ENCODE data around the gene GDA.

GDA gene
- 0 reads per million in 3 experiments for total RNA-seq

GRCh38 chr9:72149231-72149975 is at the start of gene GDA:
Gene GDA, plus strand, starts transcription at chr9:72149440. Its CDS starts 120 bp downstream, at chr9:72149560.
- DNase-seq = no peak

GRCh38 chr9:72102520-72102919 is 46.7 kb upstream of the GDA start:
- DNase-seq = no peak

- no peak for DNase-seq
Measured at GRCh38 chr9:72113056-72113455, 36.2 kb upstream of the GDA start.

GRCh38 chr9:72119853-72120252 is 29.4 kb upstream of the GDA start:
- no peak for DNase-seq

GRCh38 chr9:72124947-72125346 is 24.3 kb upstream of the GDA start:
- DNase-seq = no peak

- DNase-seq = no peak
Measured at GRCh38 chr9:72127753-72128152, 21.5 kb upstream of the GDA start.

- DNase-seq = no peak
Measured at GRCh38 chr9:72128526-72128925, 20.7 kb upstream of the GDA start.

- no peak for DNase-seq
Measured at GRCh38 chr9:72129271-72130156, 19.7 kb upstream of the GDA start.

- no peak for DNase-seq
Measured at GRCh38 chr9:72130321-72130720, 18.9 kb upstream of the GDA start.

GRCh38 chr9:72131206-72131605 is 18.0 kb upstream of the GDA start:
- DNase-seq = no peak

- DNase-seq = no peak
Measured at GRCh38 chr9:72132052-72132451, 17.2 kb upstream of the GDA start.

GRCh38 chr9:72133365-72134035 is 15.7 kb upstream of the GDA start:
- DNase-seq = no peak

- DNase-seq = no peak
Measured at GRCh38 chr9:72134801-72135200, 14.4 kb upstream of the GDA start.

- DNase-seq = no peak
Measured at GRCh38 chr9:72137697-72138365, 11.4 kb upstream of the GDA start.

- no peak for DNase-seq
Measured at GRCh38 chr9:72139226-72139625, 10.0 kb upstream of the GDA start.

- DNase-seq = no peak
Measured at GRCh38 chr9:72140586-72140985, 8.7 kb upstream of the GDA start.

GRCh38 chr9:72141484-72141883 is 7.8 kb upstream of the GDA start:
- no peak for DNase-seq

GRCh38 chr9:72144756-72145492 is 4.3 kb upstream of the GDA start:
- DNase-seq = no peak

- DNase-seq = no peak
Measured at GRCh38 chr9:72145733-72146505, 3.3 kb upstream of the GDA start.

GRCh38 chr9:72147676-72148075 is 1.6 kb upstream of the GDA start:
- DNase-seq = no peak

- no peak for DNase-seq
Measured at GRCh38 chr9:72150127-72150526, 887 bp downstream of the GDA start.

Measured in central memory CD4-positive, alpha-beta T cell (primary cell).